Glutamatergic neuron (in vitro differentiated cells): Measurements from ENCODE around the gene AR. TPM values are rescaled to one million over a fixed set of nuclear protein-coding genes. Genes with fewer than 3 reads are reported as not detected.

Source experiments
- DNase-seq: peaks from one replicate; pipeline ENCODE4 v3.0.0; 2022
- H3K27ac Mint-ChIP-seq: one replicate; pipeline ENCODE4 v1.8.0; 2020; ENCODE audit warnings: mild to moderate bottlenecking, mixed read lengths, inconsistent platforms; ENCODE audit not compliant: unreplicated experiment
- H3K27me3 Mint-ChIP-seq: one replicate; pipeline ENCODE4 v1.8.0; 2020; ENCODE audit warnings: mild to moderate bottlenecking, moderate library complexity, mixed read lengths, inconsistent platforms; ENCODE audit not compliant: unreplicated experiment
- H3K36me3 Mint-ChIP-seq: one replicate; pipeline ENCODE4 v1.8.0; 2020; ENCODE audit warnings: mild to moderate bottlenecking, mixed read lengths, inconsistent platforms; ENCODE audit not compliant: unreplicated experiment
- H3K4me1 Mint-ChIP-seq: one replicate; pipeline ENCODE4 v1.8.0; 2020; ENCODE audit warnings: mild to moderate bottlenecking, low read depth, mixed read lengths, inconsistent platforms; ENCODE audit not compliant: unreplicated experiment
- H3K4me3 Mint-ChIP-seq: one replicate; pipeline ENCODE4 v1.8.0; 2020; ENCODE audit warnings: mild to moderate bottlenecking, mixed read lengths, inconsistent platforms; ENCODE audit not compliant: unreplicated experiment
- H3K9me3 Mint-ChIP-seq: one replicate; pipeline ENCODE4 v1.8.0; 2020; ENCODE audit warnings: mild to moderate bottlenecking, moderate library complexity, mixed read lengths, inconsistent platforms; ENCODE audit not compliant: unreplicated experiment
- CTCF ChIP-seq: fragments of 200-600 bp; sonication (generic); IDR thresholded peaks from one replicate; pipeline ENCODE4 v1.5.0; 2021; ENCODE audit not compliant: partially characterized antibody, unreplicated experiment
- total RNA-seq: library from RNA; stranded (reverse); fragmentation: NEBNext Ultra II Directional; extraction: Animal tissue kit (Norgen Biotek cat#: 25700); gene quantifications from one replicate; pipeline ENCODE4 v1.2.1, GENCODE V29; 2021; ENCODE audit not compliant: unreplicated experiment

The AR gene
- total RNA-seq, 1 donor from 2014 or later: 0.56 TPM

GRCh38 chrX:67673741-67674274 is 130.0 kb downstream of the AR start:
- no peak for TF ChIP-seq CTCF
- Mint-ChIP-seq H3K4me1 (no peaks in the 10 kb centered on the region), H3K4me3 (no peak overlapping the region), H3K9me3 (no peaks in the 10 kb centered on the region), H3K27ac (no peak overlapping the region), H3K36me3 (no peaks in the 10 kb centered on the region), H3K27me3 (no peaks in the 10 kb centered on the region)
- no peak for DNase-seq

- DNase-seq: no peak
- Mint-ChIP-seq H3K4me1 (no peaks in the 10 kb centered on the region), H3K9me3 (no peaks in the 10 kb centered on the region), H3K36me3 (no peaks in the 10 kb centered on the region), H3K4me3 (no peak overlapping the region), H3K27me3 (no peaks in the 10 kb centered on the region), H3K27ac (no peak overlapping the region)
- TF ChIP-seq CTCF: no peak
These were observed 130.9 kb downstream of the AR start for GRCh38 chrX:67674741-67675140.

GRCh38 chrX:67684136-67684535 is 140.3 kb downstream of the AR start:
- Mint-ChIP-seq H3K4me1 (no peaks in the 10 kb centered on the region), H3K27ac (no peak overlapping the region), H3K4me3 (no peak overlapping the region), H3K9me3 (no peaks in the 10 kb centered on the region), H3K36me3 (no peaks in the 10 kb centered on the region), H3K27me3 (no peaks in the 10 kb centered on the region)
- TF ChIP-seq CTCF: no peak
- no peak for DNase-seq

GRCh38 chrX:67692246-67692645 is 148.4 kb downstream of the AR start:
- H3K4me3 Mint-ChIP-seq: no peak overlapping the region
- TF ChIP-seq CTCF: no peak
- H3K27ac Mint-ChIP-seq: no peak overlapping the region
- H3K27me3 Mint-ChIP-seq: peaks cover 2% of the 10 kb centered on the region
- DNase-seq: no peak
- H3K4me1 Mint-ChIP-seq: no peaks in the 10 kb centered on the region
- no peaks in the 10 kb centered on the region for H3K36me3 Mint-ChIP-seq
- no peaks in the 10 kb centered on the region for H3K9me3 Mint-ChIP-seq

- no peak for TF ChIP-seq CTCF
- Mint-ChIP-seq H3K4me3 (no peak overlapping the region), H3K36me3 (no peaks in the 10 kb centered on the region), H3K27ac (no peak overlapping the region), H3K4me1 (no peaks in the 10 kb centered on the region), H3K9me3 (no peaks in the 10 kb centered on the region), H3K27me3 (peaks cover 2% of the 10 kb centered on the region)
- no peak for DNase-seq
These were observed 150.1 kb downstream of the AR start for GRCh38 chrX:67693928-67694327.
